Measurements from ENCODE around the gene RSPH3. TPM values are rescaled to one million over a fixed set of nuclear protein-coding genes. Genes with fewer than 3 reads are reported as not detected.
A peak's percentile ranks its signal among the peaks of the same experiment; 100 is the strongest.

Gene RSPH3
- total and polyA plus RNA-seq, 10 of the 15 experiments (the other 5 are each of a cell fraction or from before 2014, with no cell fraction given) = 0.40 to 3.5 (median 1.4) TPM

GRCh38 chr6:158939255-158940159, 60.5 kb downstream of the RSPH3 start:
- H3K9me3 ChIP-seq (replicated peaks; ENCODE audit: control insufficient read depth, insufficient read depth, low read length) = no peaks in the 10 kb centered on the region
- ChIA-PET CTCF (interaction anchor here (0.8 to 1.5 kb wide), 3 partner anchors 12 to 143 kb away, joined by 3 to 4 read pairs (median 4); no protein-coding TSS in a partner anchor), RAD21 (ENCODE audit: unreplicated experiment) (no interaction called here), POLR2A (no interaction called here), SMC1A (ENCODE audit: uncharacterized antibody, unreplicated experiment) (interaction anchor here (0.9 kb wide), 1 partner anchor 15 kb away, joined by 3 read pairs; no protein-coding TSS in a partner anchor)
- in situ Hi-C loops (cut with MboI) = no loop called here
- no TSS peak for BruUV-seq (replicated peaks)
- 12% methylated on average over 36 of the region's 37 CpGs for WGBS (ENCODE audit: insufficient coverage, insufficient replicate concordance, low lambda C conversion rate, missing lambda C conversion rate)
- peak; percentile 74 for ATAC-seq
- no peaks in the 10 kb centered on the region for H4K20me1 ChIP-seq (ENCODE audit: control insufficient read depth, insufficient read depth)
- TF ChIP-seq NFYA (IDR thresholded peaks at IDR 0.05; ENCODE audit: borderline replicate concordance, low read depth, low read length) (no peak), NRF1 (conservative IDR thresholded peaks at IDR 0.05; ENCODE audit: low read depth, low read length) (no peak), CBFB (IDR thresholded peaks at IDR 0.05; ENCODE audit: low read depth) (no peak), YY1 (IDR thresholded peaks at IDR 0.05; ENCODE audit: low read depth, low read length) (0 out of 2 replicates have a peak, but pooled peaks have one; percentile 29), E4F1 (IDR thresholded peaks at IDR 0.05; ENCODE audit: borderline replicate concordance, partially characterized antibody) (no peak), PBX3 (IDR thresholded peaks at IDR 0.05; ENCODE audit: insufficient replicate concordance, low read depth, low read length) (no peak), BCL3 (IDR thresholded peaks at IDR 0.05; ENCODE audit: borderline replicate concordance, insufficient read depth, low read depth, low read length, poor library complexity, severe bottlenecking) (peak; percentile 34), IRF5 (IDR thresholded peaks at IDR 0.05; ENCODE audit: borderline replicate concordance) (no peak)
- no peak for FAIRE-seq
- H2AFZ ChIP-seq (ENCODE audit: control insufficient read depth, low read depth, low read length) = peak overlapping the region; percentile 64
- peak overlapping the region; percentile 55 for H3K4me3 ChIP-seq
- H3K9ac ChIP-seq (ENCODE audit: control insufficient read depth, insufficient read depth, low read length) = no peak overlapping the region
- H3K36me3 ChIP-seq (ENCODE audit: control insufficient read depth in 2 of 2, insufficient read depth in 2 of 2, low read length in 1 of 2) = no peaks in the 10 kb centered on the region
- intact Hi-C loops (cut with micrococcal nuclease; ENCODE audit: unreplicated experiment) = no loop called here
- H3K27ac ChIP-seq (ENCODE audit: control insufficient read depth, insufficient read depth) = no peak overlapping the region
- peaks cover 9% of the 10 kb centered on the region for H3K4me1 ChIP-seq (ENCODE audit: control insufficient read depth, insufficient read depth, low read length)
- H3K27me3 ChIP-seq (replicated peaks in 1 of 2; ENCODE audit: control insufficient read depth in 2 of 2, insufficient read depth in 2 of 2, low read length in 1 of 2) = no peaks in the 10 kb centered on the region
- H3K79me2 ChIP-seq (ENCODE audit: control insufficient read depth, insufficient read depth, low read length) = no peaks in the 10 kb centered on the region
- peak overlapping the region; percentile 64 for H3K4me2 ChIP-seq (ENCODE audit: control insufficient read depth, insufficient read depth)
- peak; percentile 1 for DNase-seq (ENCODE audit: low read depth, low spot score)

All from GM12878 (cell line).